A549 (cell line): Measurements from ENCODE around the gene SORL1-AS1.

Experiments used
- BCL3 ChIP-seq: fragments of >200 bp; sonication (Bioruptor Twin); formaldehyde crosslinking; IDR thresholded peaks from 3 replicates; pipeline ENCODE4 v1.6.1; 2016
- CBX2 ChIP-seq: fragments of 200-600 bp; sonication (generic); IDR thresholded peaks from 2 replicates; pipeline ENCODE4 v1.6.1; 2016; ENCODE audit warnings: low read depth, mild to moderate bottlenecking, borderline replicate concordance
- CBX8 ChIP-seq: fragments of 200-600 bp; sonication (generic); IDR thresholded peaks from 2 replicates; pipeline ENCODE4 v1.6.1; 2016
- CTCF ChIP-seq: fragments of >200 bp; sonication (Bioruptor Twin); formaldehyde crosslinking; IDR thresholded peaks from 3 replicates; pipeline ENCODE4 v1.5.1; 2016
- MAZ ChIP-seq: fragments of 150-350 bp; IDR thresholded peaks from 2 replicates; pipeline ENCODE4 v1.6.1; 2014; ENCODE audit warnings: antibody characterized with exemption, low read depth, low read length, borderline replicate concordance
- POLR2A ChIP-seq: IDR thresholded peaks from 2 replicates; pipeline ENCODE4 v1.6.1; 2012; ENCODE audit warnings: mild to moderate bottlenecking, low read length

GRCh38 chr11:121431820-121432526 lies 20.8 kb downstream of the SORL1-AS1 start:
- TF ChIP-seq CTCF (no peak), POLR2A (no peak), CBX8 (no peak), MAZ (no peak), CBX2 (no peak), BCL3 (no peak)
